NCI-H82 (cell line): ENCODE measurements around the gene MYOD1.

Experiments
- DNase-seq: peaks from one replicate; lab custom pipeline; 2025; lab: John Stamatoyannopoulos, UW

Gene MYOD1

GRCh38 chr11:17750013-17750800 is 30.8 kb downstream of the MYOD1 start:
- DNase-seq = no peak

GRCh38 chr11:17750801-17751165 is 31.4 kb downstream of the MYOD1 start:
- no peak for DNase-seq

DNA sequence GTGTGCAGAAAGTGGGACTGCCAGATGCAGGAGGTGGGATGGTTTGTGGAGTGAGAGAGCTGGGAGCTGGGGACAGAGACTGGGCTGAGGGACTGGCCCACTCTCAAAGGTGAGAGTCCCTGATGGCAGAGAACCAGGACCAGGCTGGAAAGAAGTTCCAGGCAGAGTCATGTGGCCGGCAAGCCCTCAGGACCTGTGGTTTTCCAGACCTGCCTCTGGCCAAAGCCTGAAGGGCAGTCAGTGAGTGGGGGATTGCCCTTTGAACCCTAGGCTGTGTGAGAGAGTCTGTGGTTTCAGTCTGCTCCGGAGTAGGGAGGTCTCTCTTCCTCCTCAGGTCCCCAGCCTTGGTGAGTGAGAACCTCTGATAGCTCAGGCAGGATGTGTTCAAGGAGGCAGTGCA is 32.2 kb downstream of the MYOD1 start:
- no peak for DNase-seq

- no peak for DNase-seq
These were observed 32.8 kb downstream of the MYOD1 start for GRCh38 chr11:17752144-17752543.

DNA sequence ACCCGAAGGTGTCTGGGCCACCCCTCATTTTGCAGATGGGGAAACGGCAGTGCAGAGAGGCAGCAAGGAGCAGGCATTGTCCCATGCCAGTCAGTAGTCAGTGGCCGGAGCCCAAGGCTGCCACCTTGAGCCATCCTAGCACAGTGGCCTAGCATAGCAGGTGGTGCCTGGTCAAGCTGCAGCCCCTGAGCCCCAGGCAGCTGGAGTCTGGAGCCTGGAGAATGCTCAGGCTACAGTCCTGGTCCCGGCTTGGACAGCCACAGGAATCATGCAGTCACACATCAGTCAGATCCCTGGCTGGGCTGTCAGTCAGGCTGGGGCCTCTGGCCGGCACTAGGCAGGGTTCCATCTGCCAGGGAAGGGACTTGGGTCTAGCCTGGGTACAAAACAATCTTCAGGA is 33.8 kb downstream of the MYOD1 start:
- DNase-seq = no peak

GRCh38 chr11:17753641-17754040 is 34.3 kb downstream of the MYOD1 start:
- DNase-seq = no peak

- no peak for DNase-seq
These were observed 36.5 kb downstream of the MYOD1 start for GRCh38 chr11:17755891-17756290.

- peak; percentile 69 for DNase-seq
These were observed 41.0 kb downstream of the MYOD1 start for GRCh38 chr11:17760102-17761029.

DNA sequence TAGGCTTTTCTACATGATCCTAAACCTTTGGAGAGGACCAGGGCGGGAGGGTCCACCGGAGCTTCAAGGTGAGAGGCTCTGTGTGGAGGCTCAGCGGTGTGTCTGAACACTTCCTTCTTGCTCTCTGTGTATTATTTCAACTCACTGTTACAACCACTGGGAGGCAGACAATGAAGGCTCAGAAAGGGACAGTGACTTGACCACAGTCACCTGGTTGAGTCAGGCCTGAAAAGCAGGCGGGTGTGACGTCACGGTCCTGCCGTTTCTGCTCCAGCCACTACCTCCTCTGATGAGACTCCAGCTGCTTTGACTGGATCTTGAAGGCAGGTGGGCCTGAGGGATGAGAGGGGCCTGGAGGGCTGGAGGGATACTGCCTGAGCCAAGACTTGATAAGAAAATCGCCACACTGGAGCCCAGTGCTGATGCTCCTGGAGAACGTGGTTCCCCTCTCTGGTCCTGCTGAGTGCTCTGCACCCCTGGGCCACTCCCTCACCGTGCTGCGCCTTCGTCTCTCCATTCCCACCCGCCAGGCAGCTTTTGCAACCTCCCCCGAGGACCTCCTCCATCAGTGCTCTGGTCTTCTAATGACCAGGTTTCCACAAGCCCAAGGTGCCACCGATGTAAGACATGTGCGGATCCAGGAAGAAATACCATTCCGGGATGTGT is 43.1 kb downstream of the MYOD1 start:
- no peak for DNase-seq

GRCh38 chr11:17763244-17763643 is 43.9 kb downstream of the MYOD1 start:
- DNase-seq = no peak

DNA sequence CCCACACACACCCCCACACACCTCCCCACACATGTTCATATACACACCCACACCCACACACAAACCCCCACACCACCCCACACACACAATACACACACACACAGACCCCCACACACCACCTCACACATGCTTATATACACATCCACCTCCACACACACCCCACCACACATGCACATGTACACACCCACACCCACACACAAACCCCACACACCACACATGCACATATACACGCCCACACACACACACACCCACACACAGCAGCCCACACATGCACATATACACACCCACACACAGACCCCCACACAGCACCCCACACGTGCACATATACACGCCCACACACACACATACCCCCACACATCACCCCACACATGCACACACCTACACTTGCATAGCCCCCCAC is 44.3 kb downstream of the MYOD1 start:
- DNase-seq = no peak

- DNase-seq = peak; percentile 14
These were observed 45.3 kb downstream of the MYOD1 start for GRCh38 chr11:17764446-17765218.

GRCh38 chr11:17765356-17766072 is 46.1 kb downstream of the MYOD1 start:
- DNase-seq = no peak

- DNase-seq = no peak
These were observed 46.6 kb downstream of the MYOD1 start for GRCh38 chr11:17766073-17766359.

DNA sequence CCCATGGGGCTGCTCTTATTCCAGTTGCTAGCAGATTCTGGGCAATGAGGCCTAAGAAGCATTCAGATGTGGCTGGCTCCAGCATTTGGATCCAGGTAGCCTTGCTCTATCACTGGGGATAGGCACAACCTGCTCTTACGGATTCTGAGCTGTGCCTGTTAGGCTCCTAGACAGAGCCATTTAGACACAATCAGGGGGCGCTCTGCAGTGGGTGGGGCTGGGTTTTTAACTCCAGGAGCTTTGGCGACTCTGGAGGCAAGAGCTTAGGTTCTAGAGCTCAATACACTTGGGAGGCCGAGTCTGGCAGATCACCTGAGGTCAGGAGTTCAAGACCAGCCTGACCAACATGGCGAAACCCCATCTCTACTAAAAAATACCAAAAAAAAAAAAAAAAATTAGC is 47.2 kb downstream of the MYOD1 start:
- DNase-seq = peak; percentile 8

DNA sequence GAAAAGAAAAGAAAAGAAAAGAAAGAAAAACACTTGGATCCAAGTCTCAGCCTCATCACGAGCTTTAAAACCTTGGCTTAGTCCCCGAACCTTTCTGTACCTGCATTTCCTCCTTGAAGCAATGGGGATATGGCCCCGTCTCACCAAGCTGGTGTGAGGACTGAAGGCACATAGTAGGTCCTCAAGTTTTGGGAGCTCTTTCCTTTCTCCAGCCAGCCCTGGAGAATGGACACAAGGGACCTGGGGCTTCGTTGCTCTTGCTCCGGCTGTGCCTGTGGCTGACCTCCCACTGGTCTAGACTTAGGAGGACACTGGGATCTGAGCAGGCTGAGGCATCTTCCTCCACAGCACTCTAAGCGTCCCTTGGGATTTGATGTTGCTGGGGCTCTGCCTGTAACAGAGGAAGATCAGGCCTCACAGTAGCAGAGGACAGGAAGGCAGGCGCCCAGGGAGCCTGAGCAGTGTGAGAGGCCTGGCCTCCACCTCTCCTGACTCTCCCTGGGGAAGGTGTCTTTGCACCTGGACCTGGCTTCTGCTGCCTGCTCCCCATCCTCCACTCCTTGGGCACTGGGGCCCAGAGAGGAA is 48.0 kb downstream of the MYOD1 start:
- peak; percentile 42 for DNase-seq

DNA sequence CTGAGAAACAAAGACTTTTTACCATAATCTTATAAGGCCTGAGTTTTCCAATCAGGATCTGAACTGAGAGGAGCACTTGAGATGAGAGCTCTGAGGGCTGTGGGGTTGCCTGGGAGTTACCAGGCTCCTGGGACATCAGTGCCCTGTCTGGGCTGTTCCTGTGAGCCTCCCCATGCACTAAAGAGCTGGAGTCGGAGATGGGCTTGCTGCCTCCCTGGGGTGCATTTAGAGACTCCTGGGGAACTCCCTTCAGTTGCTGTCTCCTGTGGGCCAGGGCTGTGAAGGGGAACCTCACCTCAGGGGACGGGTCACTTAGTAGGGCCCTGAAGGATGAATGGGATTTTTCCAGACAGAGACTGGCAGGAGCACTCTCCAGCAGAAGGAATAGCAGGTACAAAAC is 48.5 kb downstream of the MYOD1 start:
- no peak for DNase-seq

DNA sequence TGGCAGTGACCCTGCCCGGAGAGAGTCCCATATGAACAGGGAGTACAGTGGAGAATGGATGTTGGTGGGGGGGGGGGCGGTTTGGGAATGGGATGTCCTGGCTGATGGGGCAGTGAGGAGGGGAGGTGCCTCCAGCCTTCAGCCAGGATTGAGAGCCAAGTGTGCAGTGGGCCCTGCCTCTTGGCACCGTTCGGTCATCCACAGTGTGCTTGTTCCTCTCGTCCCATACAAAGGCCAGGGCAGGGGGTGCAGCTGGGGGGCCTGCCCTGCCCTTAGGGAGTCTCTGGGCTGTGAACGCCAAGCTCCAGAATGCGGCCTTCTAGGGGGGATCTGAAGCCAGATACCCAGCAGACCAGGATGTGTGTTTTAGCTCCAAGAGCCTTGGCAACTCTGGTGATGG is 49.2 kb downstream of the MYOD1 start:
- DNase-seq = no peak

DNA sequence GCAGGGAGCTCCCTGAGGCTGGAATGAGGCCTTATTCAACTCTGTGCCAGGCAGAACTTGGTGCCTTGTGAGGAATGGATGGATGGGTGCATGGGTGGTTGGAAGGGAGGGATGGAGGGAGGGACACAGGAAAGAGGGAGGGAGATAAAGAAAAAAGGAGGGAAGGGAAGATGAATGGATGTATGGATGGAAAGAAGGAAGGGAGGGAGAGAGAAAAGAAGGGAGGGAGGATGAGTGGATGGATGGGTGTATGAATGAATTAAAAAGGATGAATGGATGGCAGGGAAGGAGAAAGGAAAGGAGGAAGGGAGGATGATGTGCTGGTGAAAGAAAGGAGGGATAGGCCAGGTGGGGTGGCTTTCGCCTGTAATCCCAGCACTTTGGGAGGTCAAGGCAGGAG is 49.8 kb downstream of the MYOD1 start:
- DNase-seq = no peak

GRCh38 chr11:17770048-17770652 is 50.8 kb downstream of the MYOD1 start:
- DNase-seq = peak; percentile 28

- DNase-seq = no peak
These were observed 51.5 kb downstream of the MYOD1 start for GRCh38 chr11:17770917-17771316.
